Calu3 (cell line): ENCODE results near the gene EXOC7. TPM values are rescaled to one million over a fixed set of nuclear protein-coding genes. Genes with fewer than 3 reads are reported as not detected.
A peak's percentile ranks its signal among the peaks of the same experiment; 100 is the strongest.

Experiments used
- Bru-seq: library from RNA; stranded (reverse); fragments of 400-500 nt; gene quantifications from one replicate; lab custom pipeline; 2021; lab: Mats Ljungman, UMichigan
- BruChase-seq, 2 experiments: library from RNA; stranded (reverse); fragments of 400-500 nt; gene quantifications; one replicate each; lab custom pipeline; 2021; lab: Mats Ljungman, UMichigan
- BruUV-seq: library from RNA; stranded (reverse); fragments of 400-500 nt; replicated peaks from 2 replicates; lab custom pipeline; 2021; lab: Mats Ljungman, UMichigan
- CTCF ChIA-PET: fragments of 300-600 bp; sonication (Branson Sonifier 250); formaldehyde crosslinking; loops from one replicate; lab custom pipeline; 2022; ENCODE audit warnings: antibody characterized with exemption; lab: Charles Lee
- DNase-seq: peaks from one replicate; pipeline ENCODE4 v3.0.0; 2022
- H3K27ac Mint-ChIP-seq: one replicate; pipeline ENCODE4 v1.8.0; 2022; ENCODE audit warnings: mixed read lengths; ENCODE audit not compliant: unreplicated experiment
- H3K27me3 Mint-ChIP-seq: one replicate; pipeline ENCODE4 v1.8.0; 2022; ENCODE audit warnings: mixed read lengths; ENCODE audit not compliant: unreplicated experiment
- H3K36me3 Mint-ChIP-seq: one replicate; pipeline ENCODE4 v1.8.0; 2022; ENCODE audit warnings: mild to moderate bottlenecking, moderate library complexity, mixed read lengths; ENCODE audit not compliant: insufficient read depth, unreplicated experiment
- H3K4me1 Mint-ChIP-seq: one replicate; pipeline ENCODE4 v1.8.0; 2022; ENCODE audit warnings: mild to moderate bottlenecking, low read depth, mixed read lengths; ENCODE audit not compliant: unreplicated experiment
- H3K4me3 Mint-ChIP-seq: one replicate; pipeline ENCODE4 v1.8.0; 2022; ENCODE audit warnings: mild to moderate bottlenecking, low read depth, moderate library complexity, mixed read lengths; ENCODE audit not compliant: unreplicated experiment
- H3K9me3 Mint-ChIP-seq: one replicate; pipeline ENCODE4 v1.8.0; 2022; ENCODE audit warnings: low read depth, mixed read lengths; ENCODE audit not compliant: unreplicated experiment
- CTCF ChIP-seq: fragments of 200-600 bp; IDR thresholded peaks from one replicate; pipeline ENCODE4 v1.8.0; 2022; ENCODE audit warnings: antibody characterized with exemption; ENCODE audit not compliant: unreplicated experiment
- intact Hi-C: fragments of 100-400 bp; cut with micrococcal nuclease; formaldehyde crosslinking; loops from one replicate; pipeline ENCODE4 v1.10.0; 2022; ENCODE audit not compliant: unreplicated experiment
- long read RNA-seq: library from polyadenylated mRNA; stranded (forward); transcript quantifications from one replicate; pipeline ENCODE4 v2.0.0, GENCODE V29; 2022
- total RNA-seq: library from RNA; stranded (reverse); gene quantifications from 2 replicates; pipeline ENCODE4 v1.2.3, GENCODE V29; 2022

Gene EXOC7
- 122 and 137 TPM in 2 replicates for total RNA-seq
- percentile 64 among the genes with signal in this experiment for Bru-seq, nascent RNA
- BruChase-seq, experiment 1, labeled RNA remaining after a 6-hour chase, result percentile 84 among the genes with signal in this experiment
- percentile 79 among the genes with signal in this experiment for BruChase-seq, experiment 2, labeled RNA remaining after a 2-hour chase
- long read RNA-seq, full-length matches to known transcripts, result 54 of 105 reads
- long read RNA-seq, partial matches to known transcripts, result 16 of 105 reads
- long read RNA-seq, other reads (novel, unspliced or antisense), result 35 of 105 reads

- TF ChIP-seq CTCF, result no peak
- intact Hi-C loops, result no loop called here
- Mint-ChIP-seq H3K27me3 (no peaks in the 10 kb centered on the region), H3K4me1 (no peaks in the 10 kb centered on the region), H3K36me3 (peaks cover 35% of the 10 kb centered on the region), H3K27ac (peak within 1 kb of the TSS; percentile 72), H3K9me3 (no peaks in the 10 kb centered on the region), H3K4me3 (peak within 1 kb of the TSS; percentile 94)
- BruUV-seq, result no TSS peak
- DNase-seq, result peak; percentile 93
- CTCF ChIA-PET, result interaction anchor here (1.1 to 1.2 kb wide), 2 partner anchors 89 to 176 kb away, joined by 3 to 4 read pairs; no protein-coding TSS in a partner anchor
Measured at GRCh38 chr17:76103274-76104139, at the start of gene EXOC7. Gene EXOC7, minus strand, starts transcription at chr17:76103787. Its CDS starts 95 bp downstream, at chr17:76103692.

GRCh38 chr17:76153202-76153601, 49.6 kb upstream of the EXOC7 start:
- CTCF ChIA-PET, result interaction anchor here (1.1 kb wide), 1 partner anchor 85 kb away, joined by 3 read pairs; no protein-coding TSS in a partner anchor
- H3K4me1 Mint-ChIP-seq, result no peaks in the 10 kb centered on the region
- H3K9me3 Mint-ChIP-seq, result no peaks in the 10 kb centered on the region
- no TSS peak for BruUV-seq
- peaks cover 8% of the 10 kb centered on the region for H3K36me3 Mint-ChIP-seq
- no peaks in the 10 kb centered on the region for H3K27me3 Mint-ChIP-seq
- intact Hi-C loops, result no loop called here
- H3K27ac Mint-ChIP-seq, result no peak overlapping the region
- H3K4me3 Mint-ChIP-seq, result no peak overlapping the region
- no peak for DNase-seq
- no peak for TF ChIP-seq CTCF

- Mint-ChIP-seq H3K36me3 (peaks cover 8% of the 10 kb centered on the region), H3K9me3 (no peaks in the 10 kb centered on the region), H3K4me1 (no peaks in the 10 kb centered on the region), H3K27ac (no peak overlapping the region), H3K4me3 (no peak overlapping the region), H3K27me3 (no peaks in the 10 kb centered on the region)
- CTCF ChIA-PET, result interaction anchor here (0.5 to 1.1 kb wide), 2 partner anchors 31 to 85 kb away, joined by 3 read pairs; no protein-coding TSS in a partner anchor
- BruUV-seq, result no TSS peak
- intact Hi-C loops, result no loop called here
- TF ChIP-seq CTCF, result no peak
- no peak for DNase-seq
Measured at GRCh38 chr17:76152591-76152990, 49.0 kb upstream of the EXOC7 start.

GRCh38 chr17:76151896-76152454, 48.4 kb upstream of the EXOC7 start:
- peaks cover 4% of the 10 kb centered on the region for H3K36me3 Mint-ChIP-seq
- H3K27me3 Mint-ChIP-seq, result no peaks in the 10 kb centered on the region
- no peak for TF ChIP-seq CTCF
- no TSS peak for BruUV-seq
- intact Hi-C loops, result no loop called here
- no peak overlapping the region for H3K4me3 Mint-ChIP-seq
- DNase-seq, result no peak
- no peaks in the 10 kb centered on the region for H3K4me1 Mint-ChIP-seq
- CTCF ChIA-PET, result interaction anchor here (0.5 kb wide), 1 partner anchor 30 kb away, joined by 3 read pairs; no protein-coding TSS in a partner anchor
- no peaks in the 10 kb centered on the region for H3K9me3 Mint-ChIP-seq
- H3K27ac Mint-ChIP-seq, result no peak overlapping the region
